ENCODE measurements around the gene KBTBD7. TPM values are rescaled to one million over a fixed set of nuclear protein-coding genes. Genes with fewer than 3 reads are reported as not detected.
"Not testable (repeated sequence)": the region's sequence is repeated elsewhere in the genome, so short reads cannot be mapped to it uniquely, and the experiment has no call there.

KBTBD7 gene
- total RNA-seq, 1 donor from 2014 or later = 10.6 TPM

DNA sequence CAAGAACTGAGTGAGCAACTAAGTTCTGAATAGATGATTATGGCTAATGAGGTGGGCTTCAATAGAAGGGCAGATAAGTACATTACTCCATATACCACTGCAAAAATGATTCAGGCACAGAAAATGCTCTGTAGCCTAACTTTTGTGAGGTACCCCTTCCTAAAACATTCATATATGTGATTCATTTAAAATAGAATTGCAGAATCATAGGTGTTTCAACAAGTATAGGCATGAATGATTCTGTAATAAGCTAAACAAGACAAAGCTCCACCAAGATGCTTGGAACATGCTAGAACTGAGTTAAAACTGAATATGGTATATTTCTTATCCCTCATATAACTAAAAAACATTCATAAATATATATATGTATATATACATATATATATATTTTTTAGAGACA, 12.1 kb downstream of the KBTBD7 start:
- DNase-seq (ENCODE audit: low spot score) = no peak
- H3K9me3 Mint-ChIP-seq (ENCODE audit: low read depth) = no peaks in the 10 kb centered on the region
- no peak overlapping the region for H3K27ac Mint-ChIP-seq (ENCODE audit: unreplicated experiment)
- H3K4me3 Mint-ChIP-seq (ENCODE audit: unreplicated experiment) = no peak overlapping the region
- no peaks in the 10 kb centered on the region for H3K36me3 Mint-ChIP-seq (ENCODE audit: low read depth)
- no peaks in the 10 kb centered on the region for H3K27me3 Mint-ChIP-seq (ENCODE audit: low read depth)
- TF ChIP-seq, protein P1, sequence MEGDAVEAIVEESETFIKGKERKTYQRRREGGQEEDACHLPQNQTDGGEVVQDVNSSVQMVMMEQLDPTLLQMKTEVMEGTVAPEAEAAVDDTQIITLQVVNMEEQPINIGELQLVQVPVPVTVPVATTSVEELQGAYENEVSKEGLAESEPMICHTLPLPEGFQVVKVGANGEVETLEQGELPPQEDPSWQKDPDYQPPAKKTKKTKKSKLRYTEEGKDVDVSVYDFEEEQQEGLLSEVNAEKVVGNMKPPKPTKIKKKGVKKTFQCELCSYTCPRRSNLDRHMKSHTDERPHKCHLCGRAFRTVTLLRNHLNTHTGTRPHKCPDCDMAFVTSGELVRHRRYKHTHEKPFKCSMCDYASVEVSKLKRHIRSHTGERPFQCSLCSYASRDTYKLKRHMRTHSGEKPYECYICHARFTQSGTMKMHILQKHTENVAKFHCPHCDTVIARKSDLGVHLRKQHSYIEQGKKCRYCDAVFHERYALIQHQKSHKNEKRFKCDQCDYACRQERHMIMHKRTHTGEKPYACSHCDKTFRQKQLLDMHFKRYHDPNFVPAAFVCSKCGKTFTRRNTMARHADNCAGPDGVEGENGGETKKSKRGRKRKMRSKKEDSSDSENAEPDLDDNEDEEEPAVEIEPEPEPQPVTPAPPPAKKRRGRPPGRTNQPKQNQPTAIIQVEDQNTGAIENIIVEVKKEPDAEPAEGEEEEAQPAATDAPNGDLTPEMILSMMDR (IDR thresholded peaks at IDR 0.05) = no peak
- H3K4me1 Mint-ChIP-seq (ENCODE audit: low read depth) = no peaks in the 10 kb centered on the region

DNA sequence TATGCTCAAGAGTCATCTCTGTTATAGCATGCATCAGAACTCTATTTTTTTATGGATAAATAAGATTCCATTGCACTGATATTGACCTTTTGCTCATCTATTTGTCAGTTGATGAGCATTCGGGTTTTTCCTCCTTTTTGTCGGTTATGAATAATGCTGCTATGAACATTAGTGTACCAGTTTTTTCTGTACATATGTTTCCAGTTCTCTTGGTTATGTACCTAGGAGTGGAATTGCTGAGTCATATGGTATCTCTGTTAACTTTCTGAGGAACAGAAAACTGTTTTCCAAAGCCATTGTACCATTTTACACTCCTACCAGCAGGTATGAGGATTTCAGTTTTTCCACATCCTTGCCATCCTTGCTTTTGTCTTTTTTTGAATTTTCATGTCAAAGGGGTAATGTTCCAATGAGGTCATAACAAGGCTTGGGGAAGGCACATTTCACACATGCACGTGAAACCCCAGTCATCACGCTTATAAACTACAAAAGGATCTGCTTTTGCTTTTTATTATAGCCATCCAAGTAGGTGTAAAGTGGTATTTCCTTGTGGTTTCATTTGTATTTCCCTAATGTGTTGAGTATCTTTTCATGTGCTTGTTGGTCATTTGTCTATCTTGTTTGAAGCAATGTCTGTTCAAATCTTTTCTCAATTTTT, 14.6 kb downstream of the KBTBD7 start:
- DNase-seq (ENCODE audit: low spot score) = no peak
- no peaks in the 10 kb centered on the region for H3K27me3 Mint-ChIP-seq (ENCODE audit: low read depth)
- no peak overlapping the region for H3K27ac Mint-ChIP-seq (ENCODE audit: unreplicated experiment)
- H3K4me3 Mint-ChIP-seq (ENCODE audit: unreplicated experiment) = no peak overlapping the region
- H3K36me3 Mint-ChIP-seq (ENCODE audit: low read depth) = peaks cover 2% of the 10 kb centered on the region
- H3K4me1 Mint-ChIP-seq (ENCODE audit: low read depth) = no peaks in the 10 kb centered on the region
- TF ChIP-seq, protein P1 (IDR thresholded peaks at IDR 0.05) = no peak
- peaks cover 16% of the 10 kb centered on the region for H3K9me3 Mint-ChIP-seq (ENCODE audit: low read depth)

DNA sequence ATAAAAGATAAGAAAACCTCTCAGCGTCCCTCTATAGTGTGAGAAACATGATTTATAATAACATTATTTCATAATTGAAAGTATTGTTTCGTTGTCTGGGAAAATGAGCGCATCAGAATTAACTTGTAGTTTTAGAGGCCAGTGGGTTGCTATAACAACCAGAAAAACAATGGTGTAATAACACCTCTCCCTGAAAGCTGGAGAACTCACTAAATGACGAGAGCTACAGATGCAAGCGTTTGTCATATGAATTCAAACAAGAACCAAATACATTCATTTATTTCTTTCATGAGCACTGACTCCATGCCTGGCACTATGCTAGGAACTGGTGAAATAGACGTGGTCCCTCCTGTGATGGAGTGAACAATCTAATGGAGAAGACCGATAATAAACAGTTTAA, 16.3 kb downstream of the KBTBD7 start:
- TF ChIP-seq, protein P1 (IDR thresholded peaks at IDR 0.05) = no peak
- no peak for DNase-seq (ENCODE audit: low spot score)
- peaks cover 2% of the 10 kb centered on the region for H3K36me3 Mint-ChIP-seq (ENCODE audit: low read depth)

DNA sequence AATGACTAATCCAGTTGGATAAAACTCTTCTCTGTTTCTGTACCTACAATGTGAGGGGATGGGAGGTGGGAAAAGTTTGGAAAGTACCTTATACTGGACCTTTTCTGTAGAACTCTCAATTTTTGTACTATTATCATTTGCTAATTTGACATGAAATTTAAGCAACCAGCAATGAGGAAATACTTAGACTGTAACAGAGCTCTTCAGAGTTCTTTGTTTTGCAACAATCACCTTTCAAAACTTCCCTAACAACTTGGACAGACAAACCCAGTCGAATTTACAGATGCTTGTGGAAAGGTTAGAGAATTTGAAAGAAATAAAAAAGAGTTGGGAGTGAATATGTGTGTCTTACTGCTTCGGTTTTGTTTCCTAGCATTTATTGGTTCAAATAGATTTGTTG, 16.8 kb downstream of the KBTBD7 start:
- Mint-ChIP-seq H3K9me3 (ENCODE audit: low read depth) (peaks cover 16% of the 10 kb centered on the region), H3K36me3 (ENCODE audit: low read depth) (peaks cover 2% of the 10 kb centered on the region), H3K27me3 (ENCODE audit: low read depth) (no peaks in the 10 kb centered on the region), H3K4me3 (ENCODE audit: unreplicated experiment) (no peak overlapping the region), H3K4me1 (ENCODE audit: low read depth) (no peaks in the 10 kb centered on the region), H3K27ac (ENCODE audit: unreplicated experiment) (no peak overlapping the region)
- DNase-seq (ENCODE audit: low spot score) = no peak
- TF ChIP-seq, protein P1 (IDR thresholded peaks at IDR 0.05) = no peak

More for the DNA sequence above, 16.3 kb downstream of the KBTBD7 start:
- Mint-ChIP-seq H3K4me3 (ENCODE audit: unreplicated experiment) (no peak overlapping the region), H3K9me3 (ENCODE audit: low read depth) (peaks cover 16% of the 10 kb centered on the region), H3K4me1 (ENCODE audit: low read depth) (no peaks in the 10 kb centered on the region), H3K27ac (ENCODE audit: unreplicated experiment) (no peak overlapping the region), H3K27me3 (ENCODE audit: low read depth) (no peaks in the 10 kb centered on the region)

DNA sequence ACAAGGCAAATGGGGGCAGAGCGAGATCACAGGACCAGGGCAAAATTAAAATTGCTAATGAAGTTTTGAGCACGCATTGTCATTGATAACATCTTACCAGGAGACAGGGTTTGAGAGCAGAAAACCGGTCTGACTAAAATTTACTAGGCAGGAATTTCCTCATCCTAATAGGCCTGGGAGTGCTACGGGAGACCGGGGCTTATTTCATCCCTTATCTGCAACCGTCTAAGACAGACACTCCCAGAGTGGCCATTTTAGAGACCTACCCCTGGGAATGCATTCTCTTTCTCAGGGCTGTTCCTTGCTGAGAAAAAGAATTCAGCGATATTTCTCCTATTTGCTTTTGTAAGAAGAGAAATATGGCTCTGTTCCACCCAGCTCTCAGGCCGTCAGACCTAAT, 18.8 kb downstream of the KBTBD7 start:
- not testable (repeated sequence) for H3K36me3 Mint-ChIP-seq (ENCODE audit: low read depth); H3K4me1 Mint-ChIP-seq (ENCODE audit: low read depth); H3K27ac Mint-ChIP-seq (ENCODE audit: unreplicated experiment); DNase-seq (ENCODE audit: low spot score); H3K4me3 Mint-ChIP-seq (ENCODE audit: unreplicated experiment); H3K27me3 Mint-ChIP-seq (ENCODE audit: low read depth)
- H3K9me3 Mint-ChIP-seq (ENCODE audit: low read depth) = peaks cover 16% of the 10 kb centered on the region

DNA sequence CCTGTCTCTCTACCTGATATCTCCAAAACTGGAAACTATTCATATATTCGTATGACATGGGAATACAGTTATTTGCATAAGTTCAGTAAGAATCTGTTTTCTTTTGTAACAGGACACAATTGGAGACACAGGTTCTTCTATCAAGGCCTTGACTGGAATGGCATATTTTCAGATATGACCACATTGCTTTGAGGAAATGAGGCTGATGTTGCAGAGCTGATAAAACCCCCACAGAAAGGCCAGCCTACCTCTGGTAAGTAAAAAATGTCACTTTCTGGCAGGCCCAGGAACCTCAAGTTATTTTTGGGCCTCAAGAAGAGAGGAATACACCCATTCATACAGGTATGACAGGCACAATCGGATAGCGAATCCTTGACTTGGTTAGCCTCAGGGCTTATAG, 32.2 kb downstream of the KBTBD7 start:
- TF ChIP-seq, protein P1 (IDR thresholded peaks at IDR 0.05) = no peak
- Mint-ChIP-seq H3K4me1 (ENCODE audit: low read depth) (no peaks in the 10 kb centered on the region), H3K27ac (ENCODE audit: unreplicated experiment) (no peak overlapping the region), H3K36me3 (ENCODE audit: low read depth) (no peaks in the 10 kb centered on the region), H3K9me3 (ENCODE audit: low read depth) (no peaks in the 10 kb centered on the region), H3K4me3 (ENCODE audit: unreplicated experiment) (no peak overlapping the region), H3K27me3 (ENCODE audit: low read depth) (no peaks in the 10 kb centered on the region)
- DNase-seq (ENCODE audit: low spot score) = no peak

Measured in chondrocyte (in vitro differentiated cells).